SK-N-SH treated with all-trans-retinoic acid at 6 μM for 48 hours (cell line): ENCODE results near the gene BAK1.

ENCODE experiments used
- ATAC-seq: fragments of 200-7000 bp; cut with Tn5 transposase; 3 replicates; pipeline ENCODE4 v1.9.1; 2020; ENCODE audit warnings: mild to moderate bottlenecking, moderate library complexity
- ARNTL ChIP-seq: fragments of 450-650 bp; formaldehyde crosslinking; IDR thresholded peaks from 2 replicates; pipeline ENCODE4 v1.5.0; 2020; ENCODE audit warnings: low read depth, mild to moderate bottlenecking, moderate library complexity, borderline replicate concordance
- BACH2 ChIP-seq: fragments of 250-450 bp; sonication (Bioruptor Pico); IDR thresholded peaks from 2 replicates; pipeline ENCODE4 v1.9.0; 2021; ENCODE audit warnings: mild to moderate bottlenecking, borderline replicate concordance
- CSDC2 ChIP-seq: fragments of 250-450 bp; sonication (Bioruptor Pico); IDR thresholded peaks from 2 replicates; pipeline ENCODE4 v1.5.0; 2020; ENCODE audit warnings: mild to moderate bottlenecking, moderate library complexity
- ESRRG ChIP-seq: fragments of 250-450 bp; sonication (Bioruptor Pico); IDR thresholded peaks from 2 replicates; pipeline ENCODE4 v1.6.1; 2021; ENCODE audit warnings: mild to moderate bottlenecking
- GLIS3 ChIP-seq: fragments of 250-450 bp; sonication (Bioruptor Pico); IDR thresholded peaks from 2 replicates; pipeline ENCODE4 v1.5.0; 2020; ENCODE audit warnings: mild to moderate bottlenecking, moderate library complexity
- OSR1 ChIP-seq: fragments of 250-450 bp; sonication (Bioruptor Pico); IDR thresholded peaks from 2 replicates; pipeline ENCODE4 v1.8.0; 2022; ENCODE audit warnings: moderate library complexity, mild to moderate bottlenecking, inconsistent platforms
- PPARA ChIP-seq: fragments of 250-450 bp; sonication (Bioruptor Pico); IDR thresholded peaks from 2 replicates; pipeline ENCODE4 v1.5.0; 2020; ENCODE audit warnings: mild to moderate bottlenecking, borderline replicate concordance
- RARB ChIP-seq: fragments of 250-450 bp; sonication (Bioruptor Pico); IDR thresholded peaks from 2 replicates; pipeline ENCODE4 v1.8.0; 2021; ENCODE audit warnings: mild to moderate bottlenecking, moderate library complexity
- SNAI2 ChIP-seq: fragments of 250-450 bp; sonication (Bioruptor Pico); IDR thresholded peaks from 2 replicates; pipeline ENCODE4 v1.5.0; 2020; ENCODE audit warnings: mild to moderate bottlenecking, moderate library complexity
- TCF4 ChIP-seq: fragments of 250-450 bp; sonication (Bioruptor Pico); IDR thresholded peaks from 2 replicates; pipeline ENCODE4 v1.8.0; 2021; ENCODE audit warnings: mild to moderate bottlenecking, moderate library complexity, borderline replicate concordance
- TOX ChIP-seq: fragments of 250-450 bp; sonication (Bioruptor Pico); IDR thresholded peaks from 2 replicates; pipeline ENCODE4 v1.8.0; 2021; ENCODE audit warnings: mild to moderate bottlenecking, moderate library complexity, borderline replicate concordance
- ZFP3 ChIP-seq: fragments of 250-450 bp; sonication (Bioruptor Pico); IDR thresholded peaks from 2 replicates; pipeline ENCODE4 v1.5.0; 2020; ENCODE audit warnings: mild to moderate bottlenecking, moderate library complexity
- ZNF70 ChIP-seq: fragments of 450-650 bp; formaldehyde crosslinking; IDR thresholded peaks from 2 replicates; pipeline ENCODE4 v1.5.0; 2020; ENCODE audit warnings: mild to moderate bottlenecking, moderate library complexity
- ZNF8 ChIP-seq: fragments of 450-650 bp; formaldehyde crosslinking; IDR thresholded peaks from 2 replicates; pipeline ENCODE4 v1.5.0; 2020; ENCODE audit warnings: mild to moderate bottlenecking, moderate library complexity
- TF ChIP-seq, protein P1 (sequence below): fragments of 250-450 bp; sonication (Bioruptor Pico); IDR thresholded peaks from 2 replicates; pipeline ENCODE4 v1.5.1; 2020; ENCODE audit warnings: low read depth, mild to moderate bottlenecking, moderate library complexity
- TF ChIP-seq, protein P2 (sequence below): fragments of 250-450 bp; sonication (Bioruptor Pico); IDR thresholded peaks from 2 replicates; pipeline ENCODE4 v1.5.0; 2020; ENCODE audit warnings: mild to moderate bottlenecking, moderate library complexity
- TF ChIP-seq, protein P3 (sequence below): fragments of 250-450 bp; sonication (Bioruptor Pico); IDR thresholded peaks from 2 replicates; pipeline ENCODE4 v1.8.0; 2021; ENCODE audit warnings: low read depth, mild to moderate bottlenecking, moderate library complexity, borderline replicate concordance
- TF ChIP-seq, protein P4 (sequence below): fragments of 250-450 bp; sonication (Bioruptor Pico); IDR thresholded peaks from 2 replicates; pipeline ENCODE4 v1.8.0; 2020; ENCODE audit warnings: mild to moderate bottlenecking, moderate library complexity, borderline replicate concordance

Gene BAK1

DNA sequence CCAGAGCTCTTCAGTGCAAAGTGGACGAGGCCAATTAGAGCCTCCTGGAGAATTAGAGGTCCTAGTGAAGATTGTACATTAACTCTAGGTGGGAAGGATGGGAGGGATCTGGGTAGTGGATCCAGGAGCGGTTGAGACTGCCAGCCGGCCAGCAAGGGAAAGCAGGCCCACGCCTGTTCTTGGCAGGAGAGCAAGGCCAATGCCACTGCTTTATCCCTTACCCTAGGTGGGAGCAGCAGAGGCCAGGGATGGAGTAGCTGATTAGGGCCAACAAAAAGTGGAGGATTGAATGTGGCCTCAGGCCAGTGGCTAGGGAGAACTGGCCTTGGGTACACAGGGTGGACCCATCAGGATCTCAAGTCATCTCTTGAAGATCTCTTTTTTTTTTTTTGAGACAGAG, 44.8 kb upstream of the BAK1 start:
- ATAC-seq, result no peak
- TF ChIP-seq GLIS3 (CRISPR knock-in tag), result no peak
- no peak for TF ChIP-seq TOX (CRISPR knock-in tag)
- no peak for TF ChIP-seq ARNTL (CRISPR knock-in tag)
- TF ChIP-seq CSDC2 (CRISPR knock-in tag), result no peak
- no peak for TF ChIP-seq OSR1 (CRISPR knock-in tag)
- TF ChIP-seq, protein P1, sequence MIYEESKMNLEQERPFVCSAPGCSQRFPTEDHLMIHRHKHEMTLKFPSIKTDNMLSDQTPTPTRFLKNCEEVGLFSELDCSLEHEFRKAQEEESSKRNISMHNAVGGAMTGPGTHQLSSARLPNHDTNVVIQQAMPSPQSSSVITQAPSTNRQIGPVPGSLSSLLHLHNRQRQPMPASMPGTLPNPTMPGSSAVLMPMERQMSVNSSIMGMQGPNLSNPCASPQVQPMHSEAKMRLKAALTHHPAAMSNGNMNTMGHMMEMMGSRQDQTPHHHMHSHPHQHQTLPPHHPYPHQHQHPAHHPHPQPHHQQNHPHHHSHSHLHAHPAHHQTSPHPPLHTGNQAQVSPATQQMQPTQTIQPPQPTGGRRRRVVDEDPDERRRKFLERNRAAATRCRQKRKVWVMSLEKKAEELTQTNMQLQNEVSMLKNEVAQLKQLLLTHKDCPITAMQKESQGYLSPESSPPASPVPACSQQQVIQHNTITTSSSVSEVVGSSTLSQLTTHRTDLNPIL, result no peak
- TF ChIP-seq, protein P2, sequence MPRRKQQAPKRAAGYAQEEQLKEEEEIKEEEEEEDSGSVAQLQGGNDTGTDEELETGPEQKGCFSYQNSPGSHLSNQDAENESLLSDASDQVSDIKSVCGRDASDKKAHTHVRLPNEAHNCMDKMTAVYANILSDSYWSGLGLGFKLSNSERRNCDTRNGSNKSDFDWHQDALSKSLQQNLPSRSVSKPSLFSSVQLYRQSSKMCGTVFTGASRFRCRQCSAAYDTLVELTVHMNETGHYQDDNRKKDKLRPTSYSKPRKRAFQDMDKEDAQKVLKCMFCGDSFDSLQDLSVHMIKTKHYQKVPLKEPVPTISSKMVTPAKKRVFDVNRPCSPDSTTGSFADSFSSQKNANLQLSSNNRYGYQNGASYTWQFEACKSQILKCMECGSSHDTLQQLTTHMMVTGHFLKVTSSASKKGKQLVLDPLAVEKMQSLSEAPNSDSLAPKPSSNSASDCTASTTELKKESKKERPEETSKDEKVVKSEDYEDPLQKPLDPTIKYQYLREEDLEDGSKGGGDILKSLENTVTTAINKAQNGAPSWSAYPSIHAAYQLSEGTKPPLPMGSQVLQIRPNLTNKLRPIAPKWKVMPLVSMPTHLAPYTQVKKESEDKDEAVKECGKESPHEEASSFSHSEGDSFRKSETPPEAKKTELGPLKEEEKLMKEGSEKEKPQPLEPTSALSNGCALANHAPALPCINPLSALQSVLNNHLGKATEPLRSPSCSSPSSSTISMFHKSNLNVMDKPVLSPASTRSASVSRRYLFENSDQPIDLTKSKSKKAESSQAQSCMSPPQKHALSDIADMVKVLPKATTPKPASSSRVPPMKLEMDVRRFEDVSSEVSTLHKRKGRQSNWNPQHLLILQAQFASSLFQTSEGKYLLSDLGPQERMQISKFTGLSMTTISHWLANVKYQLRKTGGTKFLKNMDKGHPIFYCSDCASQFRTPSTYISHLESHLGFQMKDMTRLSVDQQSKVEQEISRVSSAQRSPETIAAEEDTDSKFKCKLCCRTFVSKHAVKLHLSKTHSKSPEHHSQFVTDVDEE (CRISPR knock-in tag), result no peak
- no peak for TF ChIP-seq ZNF8 (CRISPR knock-in tag)
- no peak for TF ChIP-seq RARB (CRISPR knock-in tag)
- TF ChIP-seq PPARA (CRISPR knock-in tag), result no peak
- TF ChIP-seq, protein P3, sequence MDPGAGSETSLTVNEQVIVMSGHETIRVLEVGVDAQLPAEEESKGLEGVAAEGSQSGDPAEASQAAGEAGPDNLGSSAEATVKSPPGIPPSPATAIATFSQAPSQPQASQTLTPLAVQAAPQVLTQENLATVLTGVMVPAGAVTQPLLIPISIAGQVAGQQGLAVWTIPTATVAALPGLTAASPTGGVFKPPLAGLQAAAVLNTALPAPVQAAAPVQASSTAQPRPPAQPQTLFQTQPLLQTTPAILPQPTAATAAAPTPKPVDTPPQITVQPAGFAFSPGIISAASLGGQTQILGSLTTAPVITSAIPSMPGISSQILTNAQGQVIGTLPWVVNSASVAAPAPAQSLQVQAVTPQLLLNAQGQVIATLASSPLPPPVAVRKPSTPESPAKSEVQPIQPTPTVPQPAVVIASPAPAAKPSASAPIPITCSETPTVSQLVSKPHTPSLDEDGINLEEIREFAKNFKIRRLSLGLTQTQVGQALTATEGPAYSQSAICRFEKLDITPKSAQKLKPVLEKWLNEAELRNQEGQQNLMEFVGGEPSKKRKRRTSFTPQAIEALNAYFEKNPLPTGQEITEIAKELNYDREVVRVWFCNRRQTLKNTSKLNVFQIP (CRISPR knock-in tag), result no peak
- no peak for TF ChIP-seq ESRRG (CRISPR knock-in tag)
- TF ChIP-seq ZFP3 (CRISPR knock-in tag), result no peak
- TF ChIP-seq, protein P4, sequence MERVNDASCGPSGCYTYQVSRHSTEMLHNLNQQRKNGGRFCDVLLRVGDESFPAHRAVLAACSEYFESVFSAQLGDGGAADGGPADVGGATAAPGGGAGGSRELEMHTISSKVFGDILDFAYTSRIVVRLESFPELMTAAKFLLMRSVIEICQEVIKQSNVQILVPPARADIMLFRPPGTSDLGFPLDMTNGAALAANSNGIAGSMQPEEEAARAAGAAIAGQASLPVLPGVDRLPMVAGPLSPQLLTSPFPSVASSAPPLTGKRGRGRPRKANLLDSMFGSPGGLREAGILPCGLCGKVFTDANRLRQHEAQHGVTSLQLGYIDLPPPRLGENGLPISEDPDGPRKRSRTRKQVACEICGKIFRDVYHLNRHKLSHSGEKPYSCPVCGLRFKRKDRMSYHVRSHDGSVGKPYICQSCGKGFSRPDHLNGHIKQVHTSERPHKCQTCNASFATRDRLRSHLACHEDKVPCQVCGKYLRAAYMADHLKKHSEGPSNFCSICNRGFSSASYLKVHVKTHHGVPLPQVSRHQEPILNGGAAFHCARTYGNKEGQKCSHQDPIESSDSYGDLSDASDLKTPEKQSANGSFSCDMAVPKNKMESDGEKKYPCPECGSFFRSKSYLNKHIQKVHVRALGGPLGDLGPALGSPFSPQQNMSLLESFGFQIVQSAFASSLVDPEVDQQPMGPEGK (CRISPR knock-in tag), result no peak
- TF ChIP-seq, all 23 proteins: peak for 0

DNA sequence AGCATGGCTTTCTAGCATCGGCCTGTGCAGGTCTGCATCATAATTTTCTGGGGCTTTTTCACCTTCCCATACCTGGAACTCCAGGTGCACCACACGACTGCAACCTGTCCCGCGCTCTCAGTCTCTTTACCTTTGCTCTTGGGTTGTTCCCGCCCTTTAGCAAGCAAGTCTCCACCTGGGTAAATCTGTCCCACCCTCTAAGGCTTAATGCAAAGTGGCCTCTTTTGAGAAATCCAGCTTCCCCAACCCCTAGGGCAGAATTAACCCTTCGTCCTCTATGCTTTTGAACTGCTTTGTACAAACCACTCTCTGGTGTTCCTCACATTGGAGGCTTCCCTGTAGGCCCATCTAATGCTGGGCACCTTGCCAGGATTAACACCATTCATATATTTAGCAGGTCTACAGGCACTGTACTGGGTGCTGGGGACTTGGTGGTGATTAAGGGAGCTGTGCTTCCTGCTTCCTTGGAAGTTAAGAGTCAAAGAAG, 43.9 kb upstream of the BAK1 start:
- no peak for ATAC-seq
- TF ChIP-seq, protein P2 (CRISPR knock-in tag), result no peak
- TF ChIP-seq, protein P3 (CRISPR knock-in tag), result no peak
- TF ChIP-seq TOX (CRISPR knock-in tag) (no peak), TCF4 (no peak), OSR1 (CRISPR knock-in tag) (no peak), ARNTL (CRISPR knock-in tag) (no peak), SNAI2 (CRISPR knock-in tag) (no peak), BACH2 (no peak), GLIS3 (CRISPR knock-in tag) (no peak), ZNF70 (CRISPR knock-in tag) (no peak), PPARA (CRISPR knock-in tag) (no peak)
- TF ChIP-seq, protein P1, result no peak
